Lower leg skin (tissue), 4 donors: Measurements from ENCODE around the gene PACRG. TPM values are rescaled to one million over a fixed set of nuclear protein-coding genes. Genes with fewer than 3 reads are reported as not detected.
"Not testable (repeated sequence)": the region's sequence is repeated elsewhere in the genome, so short reads cannot be mapped to it uniquely, and the experiment has no call there.

Experiments used
- DNase-seq, 2 donors: peaks; one replicate each; pipeline ENCODE4 v3.0.0-alpha.2; 2019; ENCODE audit warnings: low spot score in 2 of 2
- H3K4me3 ChIP-seq: fragments of 200-600 bp; sonication (generic); 2 replicates; pipeline ENCODE4 v1.5.1; 2017; ENCODE audit warnings: mild to moderate bottlenecking, low read depth; ENCODE audit not compliant: poor library complexity, severe bottlenecking
- POLR2A ChIP-seq, 2 donors: fragments of 450-650 bp; IDR thresholded peaks; one replicate each; pipeline ENCODE4 v1.6.1; 2016 to 2017; ENCODE audit warnings: antibody characterized with exemption in 2 of 2, mild to moderate bottlenecking in 1 of 2, moderate library complexity in 1 of 2
- WGBS, 2 donors: methylation state at CpG; one replicate each; pipeline ENCODE4 v1.1.5; 2018; 5-methylcytosine and 5-hydroxymethylcytosine counted together
- intact Hi-C: fragments of 100-400 bp; cut with DNase I; formaldehyde crosslinking; loops from one replicate; pipeline ENCODE4 v1.15.0; 2023; ENCODE audit warnings: low total_unique reads
- total RNA-seq, 4 donors: library from RNA; depleted of rRNA; stranded (reverse); fragments of >200 nt; gene quantifications; one replicate each; pipeline ENCODE4 v1.1.0, GENCODE V29; 2016
- TF ChIP-seq, protein P1 (sequence below), 3 donors: fragments of 450-650 bp; IDR thresholded peaks; one replicate each; pipeline ENCODE4 v1.5.1; 2016; ENCODE audit warnings: antibody characterized with exemption in 3 of 3, mild to moderate bottlenecking in 3 of 3, moderate library complexity in 2 of 3

Gene PACRG
- total RNA-seq, 4 donors from 2014 or later, result 0.38 to 3.9 (median 3.4) TPM; not detected in 1

DNA sequence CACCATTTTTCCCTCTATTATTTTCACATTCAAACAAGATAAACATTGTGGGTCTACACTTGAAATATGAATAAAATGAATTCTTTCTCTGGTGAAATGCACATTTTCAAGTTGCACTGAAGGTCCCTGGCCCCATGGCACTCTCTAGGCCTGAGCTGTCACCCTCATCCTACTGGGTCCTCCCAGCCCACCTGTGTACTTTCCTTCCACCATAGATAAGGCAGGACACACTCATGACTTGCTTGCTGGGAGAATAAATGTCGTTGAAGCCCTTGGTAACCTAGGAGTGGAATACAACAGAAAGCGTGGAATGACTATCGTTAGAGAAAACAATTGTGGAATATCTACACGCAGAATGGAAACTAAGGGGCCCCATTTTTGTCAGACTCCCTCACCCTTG is 585.8 kb downstream of the PACRG start:
- H3K4me3 ChIP-seq, result no peak overlapping the region
- intact Hi-C loops, result no loop called here
- no peak for TF ChIP-seq POLR2A (IDR thresholded peaks at IDR 0.05)
- TF ChIP-seq, protein P1, sequence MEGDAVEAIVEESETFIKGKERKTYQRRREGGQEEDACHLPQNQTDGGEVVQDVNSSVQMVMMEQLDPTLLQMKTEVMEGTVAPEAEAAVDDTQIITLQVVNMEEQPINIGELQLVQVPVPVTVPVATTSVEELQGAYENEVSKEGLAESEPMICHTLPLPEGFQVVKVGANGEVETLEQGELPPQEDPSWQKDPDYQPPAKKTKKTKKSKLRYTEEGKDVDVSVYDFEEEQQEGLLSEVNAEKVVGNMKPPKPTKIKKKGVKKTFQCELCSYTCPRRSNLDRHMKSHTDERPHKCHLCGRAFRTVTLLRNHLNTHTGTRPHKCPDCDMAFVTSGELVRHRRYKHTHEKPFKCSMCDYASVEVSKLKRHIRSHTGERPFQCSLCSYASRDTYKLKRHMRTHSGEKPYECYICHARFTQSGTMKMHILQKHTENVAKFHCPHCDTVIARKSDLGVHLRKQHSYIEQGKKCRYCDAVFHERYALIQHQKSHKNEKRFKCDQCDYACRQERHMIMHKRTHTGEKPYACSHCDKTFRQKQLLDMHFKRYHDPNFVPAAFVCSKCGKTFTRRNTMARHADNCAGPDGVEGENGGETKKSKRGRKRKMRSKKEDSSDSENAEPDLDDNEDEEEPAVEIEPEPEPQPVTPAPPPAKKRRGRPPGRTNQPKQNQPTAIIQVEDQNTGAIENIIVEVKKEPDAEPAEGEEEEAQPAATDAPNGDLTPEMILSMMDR (IDR thresholded peaks at IDR 0.05), result no peak
- DNase-seq, result no peak
- 94 to 98% methylated on average over 4 of the region's 4 CpGs for WGBS, 2 donors

- 98 to 99% methylated on average over 5 of the region's 5 CpGs for WGBS, 2 donors
- no peak for DNase-seq
- TF ChIP-seq POLR2A (IDR thresholded peaks at IDR 0.05), result no peak
- TF ChIP-seq, protein P1 (IDR thresholded peaks at IDR 0.05), result no peak
- intact Hi-C loops, result no loop called here
- H3K4me3 ChIP-seq, result no peak overlapping the region
These were observed 586.2 kb downstream of the PACRG start for GRCh38 chr6:163313981-163314380.

GRCh38 chr6:163314791-163315470 is 587.2 kb downstream of the PACRG start:
- 84 to 88% methylated on average over 11 of the region's 11 CpGs for WGBS, 2 donors
- H3K4me3 ChIP-seq, result no peak overlapping the region
- intact Hi-C loops, result no loop called here
- TF ChIP-seq, protein P1 (IDR thresholded peaks at IDR 0.05), result no peak
- TF ChIP-seq POLR2A (IDR thresholded peaks at IDR 0.05), result no peak
- no peak for DNase-seq

DNA sequence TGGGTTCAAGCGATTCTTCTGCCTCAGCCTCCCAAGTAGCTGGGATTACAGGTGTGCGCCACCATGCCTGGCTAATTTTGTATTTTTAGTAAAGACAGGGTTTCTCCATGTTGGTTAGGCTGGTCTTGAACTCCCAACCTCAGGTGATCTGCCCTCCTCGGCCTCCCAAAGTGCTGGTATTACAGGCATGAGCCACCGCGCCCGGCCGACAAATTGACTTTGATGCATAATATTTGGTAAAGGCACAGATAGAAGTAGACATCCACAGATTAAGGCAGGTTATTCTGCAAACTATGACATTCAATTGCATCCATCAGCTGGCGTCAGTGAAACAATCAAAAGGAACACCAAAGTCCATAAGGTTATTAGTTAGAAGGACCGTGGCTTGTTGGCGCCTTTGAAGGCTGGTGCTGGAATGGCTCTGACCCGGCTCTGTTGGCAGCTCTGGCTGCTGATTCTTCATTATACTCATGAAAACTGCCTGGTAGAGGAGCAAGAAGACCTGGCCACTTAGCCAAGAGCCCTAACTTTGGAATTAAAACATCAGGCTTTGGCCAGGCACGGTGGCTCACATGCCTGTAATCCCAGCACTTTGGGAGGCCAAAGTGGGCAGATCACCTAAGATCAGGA is 589.2 kb downstream of the PACRG start:
- DNase-seq, intact Hi-C loops, H3K4me3 ChIP-seq: not testable (repeated sequence)
- WGBS, 2 donors, result 94 to 96% methylated on average over 12 of the region's 12 CpGs

DNA sequence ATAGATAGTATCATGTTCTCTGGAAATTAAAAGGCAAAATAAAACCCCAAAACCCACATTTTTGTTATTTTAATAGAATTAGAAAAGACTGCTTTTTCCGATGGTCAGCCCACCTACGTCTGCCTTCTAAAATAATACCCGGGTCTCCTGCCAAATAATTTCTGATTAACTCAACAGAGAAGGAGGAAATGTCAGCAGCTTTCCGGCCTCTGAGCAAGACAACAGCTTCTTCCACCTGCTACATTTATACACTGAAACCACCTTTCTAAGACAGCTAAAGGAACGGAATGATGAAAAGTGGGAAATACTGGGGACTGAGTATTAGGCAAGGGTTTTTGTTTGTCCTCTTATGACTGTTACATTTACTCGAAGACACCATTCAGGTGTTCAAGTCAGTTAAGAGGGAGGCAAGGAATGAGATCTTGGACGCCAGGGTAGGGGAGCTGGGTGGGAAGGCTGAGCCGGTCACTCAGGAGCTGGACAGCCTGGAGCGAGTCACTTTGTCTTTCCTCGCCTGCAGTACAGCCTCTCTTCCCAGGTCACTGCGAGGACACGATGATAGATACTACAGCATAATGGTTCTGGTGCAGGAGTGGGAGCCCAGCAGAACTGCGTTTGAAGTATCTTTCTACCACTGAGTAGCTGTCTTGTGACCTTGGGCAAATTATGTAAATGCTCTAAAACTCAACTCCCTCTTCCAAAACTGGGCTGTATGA is 590.5 kb downstream of the PACRG start:
- no peak overlapping the region for H3K4me3 ChIP-seq
- TF ChIP-seq POLR2A (IDR thresholded peaks at IDR 0.05), result no peak
- TF ChIP-seq, protein P1 (IDR thresholded peaks at IDR 0.05), result no peak
- intact Hi-C loops, result no loop called here
- 85 to 91% methylated on average over 13 of the region's 13 CpGs for WGBS, 2 donors
- no peak for DNase-seq
